HEK293 (cell line): ENCODE results near the gene GGN.

Experiments used
- BCL11B ChIP-seq: fragments of 450-650 bp; formaldehyde crosslinking; IDR thresholded peaks from 2 replicates; pipeline ENCODE4 v1.5.1; 2016; ENCODE audit warnings: low read depth, missing biosample characterization, missing genetic modification characterization
- INSM2 ChIP-seq: fragments of 450-650 bp; formaldehyde crosslinking; IDR thresholded peaks from 2 replicates; pipeline ENCODE4 v1.5.1; 2016; ENCODE audit warnings: missing biosample characterization, missing genetic modification characterization
- KLF16 ChIP-seq: fragments of 450-650 bp; formaldehyde crosslinking; IDR thresholded peaks from 2 replicates; pipeline ENCODE4 v1.5.1; 2017; ENCODE audit warnings: missing biosample characterization, missing genetic modification characterization
- MYNN ChIP-seq: fragments of 450-650 bp; formaldehyde crosslinking; IDR thresholded peaks from 2 replicates; pipeline ENCODE4 v1.5.1; 2016; ENCODE audit warnings: missing biosample characterization, missing genetic modification characterization, borderline replicate concordance
- PRDM2 ChIP-seq: fragments of 450-650 bp; formaldehyde crosslinking; IDR thresholded peaks from 2 replicates; pipeline ENCODE4 v1.5.1; 2016; ENCODE audit warnings: missing biosample characterization, missing genetic modification characterization, borderline replicate concordance
- ZBTB1 ChIP-seq: fragments of 450-650 bp; formaldehyde crosslinking; IDR thresholded peaks from 2 replicates; pipeline ENCODE4 v1.5.1; 2016; ENCODE audit warnings: missing biosample characterization, missing genetic modification characterization
- ZBTB48 ChIP-seq: fragments of 450-650 bp; formaldehyde crosslinking; IDR thresholded peaks from 2 replicates; pipeline ENCODE4 v1.5.1; 2016; ENCODE audit warnings: missing biosample characterization, missing genetic modification characterization
- ZNF10 ChIP-seq: fragments of 450-650 bp; formaldehyde crosslinking; IDR thresholded peaks from 2 replicates; pipeline ENCODE4 v1.5.1; 2017; ENCODE audit warnings: missing biosample characterization, missing genetic modification characterization
- ZNF148 ChIP-seq: fragments of 450-650 bp; formaldehyde crosslinking; IDR thresholded peaks from 2 replicates; pipeline ENCODE4 v1.5.0; 2017; ENCODE audit warnings: missing biosample characterization, missing genetic modification characterization, borderline replicate concordance
- ZNF24 ChIP-seq: fragments of 450-650 bp; formaldehyde crosslinking; IDR thresholded peaks from 2 replicates; pipeline ENCODE4 v1.5.1; 2016; ENCODE audit warnings: missing biosample characterization, missing genetic modification characterization
- ZNF26 ChIP-seq: fragments of 450-650 bp; formaldehyde crosslinking; IDR thresholded peaks from 2 replicates; pipeline ENCODE4 v1.5.1; 2016; ENCODE audit warnings: missing biosample characterization, missing genetic modification characterization
- ZNF341 ChIP-seq: fragments of 450-650 bp; formaldehyde crosslinking; IDR thresholded peaks from 2 replicates; pipeline ENCODE4; 2016; ENCODE audit warnings: low read depth, missing biosample characterization, missing genetic modification characterization
- ZNF404 ChIP-seq: fragments of 450-650 bp; formaldehyde crosslinking; IDR thresholded peaks from 2 replicates; pipeline ENCODE4 v1.5.1; 2017; ENCODE audit warnings: missing biosample characterization, missing genetic modification characterization
- ZNF518A ChIP-seq: fragments of 450-650 bp; formaldehyde crosslinking; conservative IDR thresholded peaks from 2 replicates; pipeline ENCODE4 v1.5.1; 2016; ENCODE audit warnings: low read depth, missing biosample characterization, missing genetic modification characterization
- ZNF558 ChIP-seq: fragments of 450-650 bp; formaldehyde crosslinking; IDR thresholded peaks from 2 replicates; pipeline ENCODE4 v1.5.1; 2016; ENCODE audit warnings: missing biosample characterization, missing genetic modification characterization
- ZNF560 ChIP-seq: fragments of 450-650 bp; formaldehyde crosslinking; IDR thresholded peaks from 2 replicates; pipeline ENCODE4 v1.5.1; 2017; ENCODE audit warnings: missing biosample characterization, missing genetic modification characterization, borderline replicate concordance
- ZNF664 ChIP-seq: fragments of 450-650 bp; formaldehyde crosslinking; IDR thresholded peaks from 2 replicates; pipeline ENCODE4 v1.5.1; 2016; ENCODE audit warnings: missing biosample characterization, missing genetic modification characterization
- ZNF677 ChIP-seq: fragments of 450-650 bp; IDR thresholded peaks from 2 replicates; pipeline ENCODE4 v1.5.0; 2018; ENCODE audit warnings: missing biosample characterization, mild to moderate bottlenecking, missing genetic modification characterization, moderate library complexity
- ZSCAN16 ChIP-seq: fragments of 450-650 bp; formaldehyde crosslinking; IDR thresholded peaks from 2 replicates; pipeline ENCODE4 v1.5.1; 2016; ENCODE audit warnings: missing biosample characterization, missing genetic modification characterization
- ZSCAN4 ChIP-seq: fragments of 450-650 bp; formaldehyde crosslinking; IDR thresholded peaks from 2 replicates; pipeline ENCODE4 v1.5.1; 2017; ENCODE audit warnings: missing biosample characterization, missing genetic modification characterization

GGN gene

GRCh38 chr19:38335949-38336637 is 51.7 kb downstream of the GGN start (continued):
- no peak for TF ChIP-seq ZNF26 (tag by site-specific recombination)
- no peak for TF ChIP-seq ZNF404 (tag by site-specific recombination)
- peak; percentile 64; the same call in 1 of the 2 replicates for TF ChIP-seq INSM2
- TF ChIP-seq ZNF341 = no peak; the same call in 1 of the 2 replicates
- TF ChIP-seq ZNF558 (tag by site-specific recombination) = no peak
- peak; percentile 69 for TF ChIP-seq KLF16
- no peak for TF ChIP-seq PRDM2 (tag by site-specific recombination)
- no peak for TF ChIP-seq ZNF677
- no peak for TF ChIP-seq ZNF24 (tag by site-specific recombination)
- peak; percentile 59; the same call in 1 of the 2 replicates for TF ChIP-seq ZNF10
- no peak for TF ChIP-seq MYNN
- no peak; the same call in 1 of the 2 replicates for TF ChIP-seq ZNF148 (tag by site-specific recombination)
- TF ChIP-seq ZNF518A (tag by site-specific recombination) = no peak
- 0 out of 2 replicates have a peak, but pooled peaks have one; percentile 48 for TF ChIP-seq ZSCAN4 (tag by site-specific recombination)
- TF ChIP-seq BCL11B (tag by site-specific recombination) = peak; percentile 45; the same call in 1 of the 2 replicates
- TF ChIP-seq ZSCAN16 (tag by site-specific recombination) = 0 out of 2 replicates have a peak, but pooled peaks have one; percentile 55
- no peak for TF ChIP-seq ZBTB48 (tag by site-specific recombination)
- no peak for TF ChIP-seq ZNF560 (tag by site-specific recombination)
- TF ChIP-seq ZNF664 (tag by site-specific recombination) = no peak
- 0 out of 2 replicates have a peak, but pooled peaks have one; percentile 13 for TF ChIP-seq ZBTB1
